Astrocyte of the spinal cord (primary cell): Measurements from ENCODE around the gene DCAF16.

Experiments
- DNase-seq: peaks from one replicate; pipeline ENCODE4 v3.0.0; 2011; ENCODE audit warnings: low read depth, low spot score
- H3K4me3 ChIP-seq: 2 replicates; pipeline ENCODE4 v1.5.1; 2011; ENCODE audit warnings: low read depth, mild to moderate bottlenecking, low read length, moderate library complexity
- in situ Hi-C: cut with HindIII; loops from 2 replicates; pipeline ENCODE4 v1.10.0; 2017; ENCODE audit warnings: low sequenced_read_pairs
- TF ChIP-seq, protein P1 (sequence below): IDR thresholded peaks from 2 replicates; pipeline ENCODE4 v1.5.1; 2012; ENCODE audit warnings: low read depth, mild to moderate bottlenecking, low read length, inconsistent platforms

Gene DCAF16

DNA sequence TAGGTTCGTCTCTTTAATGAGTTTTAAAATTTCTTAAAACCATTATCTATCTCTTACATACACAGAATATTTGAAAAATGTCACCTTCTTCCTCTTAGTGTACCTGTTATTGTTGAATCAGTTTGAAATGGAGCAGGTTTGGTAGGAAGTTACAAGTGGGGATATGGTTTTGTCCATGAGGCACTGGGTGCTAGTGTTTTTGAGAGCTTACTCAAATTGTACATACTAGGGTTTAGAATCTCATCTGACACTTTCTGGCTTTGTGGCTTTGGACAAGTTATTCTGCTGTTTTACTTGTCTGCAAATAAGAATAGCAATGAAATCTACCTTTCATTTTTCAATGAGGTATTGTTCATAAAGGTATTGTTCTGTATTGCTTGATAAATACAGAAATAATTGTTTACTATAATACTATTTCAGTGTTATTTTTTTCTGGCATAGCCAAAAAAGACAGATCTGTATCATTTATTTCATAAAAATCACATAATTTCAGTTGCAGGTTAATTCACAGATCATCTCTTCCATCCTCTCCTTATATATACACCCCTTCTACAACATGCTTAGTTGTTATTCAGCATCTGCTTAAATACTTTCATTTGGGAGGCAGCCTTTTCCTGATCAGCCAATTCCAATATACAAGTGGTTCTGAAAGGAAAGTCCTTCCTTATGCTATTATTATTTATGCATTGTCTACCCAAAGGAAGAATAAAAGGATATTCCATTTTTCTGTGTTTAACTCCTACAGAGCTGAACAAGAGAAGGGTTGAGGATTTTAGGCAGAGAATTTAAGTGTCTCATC is 13.5 kb upstream of the DCAF16 start:
- DNase-seq = peak; percentile 23
- TF ChIP-seq, protein P1, sequence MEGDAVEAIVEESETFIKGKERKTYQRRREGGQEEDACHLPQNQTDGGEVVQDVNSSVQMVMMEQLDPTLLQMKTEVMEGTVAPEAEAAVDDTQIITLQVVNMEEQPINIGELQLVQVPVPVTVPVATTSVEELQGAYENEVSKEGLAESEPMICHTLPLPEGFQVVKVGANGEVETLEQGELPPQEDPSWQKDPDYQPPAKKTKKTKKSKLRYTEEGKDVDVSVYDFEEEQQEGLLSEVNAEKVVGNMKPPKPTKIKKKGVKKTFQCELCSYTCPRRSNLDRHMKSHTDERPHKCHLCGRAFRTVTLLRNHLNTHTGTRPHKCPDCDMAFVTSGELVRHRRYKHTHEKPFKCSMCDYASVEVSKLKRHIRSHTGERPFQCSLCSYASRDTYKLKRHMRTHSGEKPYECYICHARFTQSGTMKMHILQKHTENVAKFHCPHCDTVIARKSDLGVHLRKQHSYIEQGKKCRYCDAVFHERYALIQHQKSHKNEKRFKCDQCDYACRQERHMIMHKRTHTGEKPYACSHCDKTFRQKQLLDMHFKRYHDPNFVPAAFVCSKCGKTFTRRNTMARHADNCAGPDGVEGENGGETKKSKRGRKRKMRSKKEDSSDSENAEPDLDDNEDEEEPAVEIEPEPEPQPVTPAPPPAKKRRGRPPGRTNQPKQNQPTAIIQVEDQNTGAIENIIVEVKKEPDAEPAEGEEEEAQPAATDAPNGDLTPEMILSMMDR = no peak
- in situ Hi-C loops = no loop called here
- no peak overlapping the region for H3K4me3 ChIP-seq

DNA sequence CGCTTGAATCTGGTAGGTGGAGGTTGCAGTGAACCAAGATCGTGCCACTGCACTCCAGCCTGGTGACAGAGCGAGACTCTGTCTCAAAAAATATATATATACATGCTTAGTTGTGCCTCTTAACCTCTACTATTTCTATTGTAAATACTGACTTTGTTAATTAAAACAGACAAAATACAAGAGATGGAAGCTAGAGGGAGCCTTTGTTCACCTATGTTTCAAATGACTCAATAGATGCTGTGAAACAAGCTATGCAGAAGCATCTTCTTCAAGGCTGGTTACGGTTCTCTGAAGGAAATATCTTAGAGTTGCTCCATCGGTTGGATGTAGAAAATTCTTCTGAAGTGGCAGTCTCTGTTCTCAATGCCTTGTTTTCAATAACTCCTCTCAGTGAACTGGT is 6.5 kb upstream of the DCAF16 start:
- peak; percentile 81 for DNase-seq
- H3K4me3 ChIP-seq = no peak overlapping the region
- in situ Hi-C loops = no loop called here
- TF ChIP-seq, protein P1 = peak; percentile 56

DNA sequence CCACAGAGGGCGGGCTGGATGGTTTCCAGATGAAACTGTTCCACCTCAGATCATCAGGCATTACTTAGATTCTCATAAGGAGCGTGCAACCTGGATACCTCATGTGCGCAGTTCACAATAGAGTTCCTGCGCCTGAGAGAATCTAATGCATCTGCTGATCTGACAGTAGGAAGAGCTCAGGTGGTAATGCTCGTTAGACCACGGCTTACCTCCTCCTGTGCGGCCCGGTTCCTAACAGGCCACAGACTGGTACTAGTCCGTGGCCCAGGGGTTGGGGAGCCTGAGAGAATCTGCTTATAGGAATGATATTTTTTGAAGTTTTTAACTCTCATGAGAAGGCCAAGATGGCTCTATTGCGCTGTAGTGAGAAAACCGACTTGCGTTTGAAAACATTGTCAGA is 5.6 kb upstream of the DCAF16 start:
- in situ Hi-C loops = no loop called here
- no peak for DNase-seq
- H3K4me3 ChIP-seq = no peak overlapping the region
- TF ChIP-seq, protein P1 = no peak

DNA sequence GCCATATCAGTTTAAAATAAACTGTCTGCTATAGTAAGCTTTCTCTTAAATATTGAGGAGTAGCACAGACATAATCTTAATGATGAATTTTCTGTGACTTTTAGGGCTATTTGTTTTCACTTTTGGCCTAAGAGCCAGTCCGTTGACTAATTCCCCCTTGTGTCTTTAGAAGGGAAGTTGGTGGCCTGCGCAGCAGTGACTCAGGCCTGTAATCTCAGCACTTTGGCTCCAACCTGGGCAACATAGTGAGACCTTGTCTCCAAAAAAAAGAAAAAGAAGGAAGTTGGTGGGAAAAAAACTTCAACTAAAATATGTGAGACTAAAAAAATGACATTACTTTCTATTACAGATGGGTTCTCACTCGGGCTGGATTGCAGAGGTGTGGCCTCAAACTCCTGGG is 3.6 kb upstream of the DCAF16 start:
- in situ Hi-C loops = no loop called here
- no peak overlapping the region for H3K4me3 ChIP-seq
- DNase-seq = peak; percentile 58
- TF ChIP-seq, protein P1 = no peak

DNA sequence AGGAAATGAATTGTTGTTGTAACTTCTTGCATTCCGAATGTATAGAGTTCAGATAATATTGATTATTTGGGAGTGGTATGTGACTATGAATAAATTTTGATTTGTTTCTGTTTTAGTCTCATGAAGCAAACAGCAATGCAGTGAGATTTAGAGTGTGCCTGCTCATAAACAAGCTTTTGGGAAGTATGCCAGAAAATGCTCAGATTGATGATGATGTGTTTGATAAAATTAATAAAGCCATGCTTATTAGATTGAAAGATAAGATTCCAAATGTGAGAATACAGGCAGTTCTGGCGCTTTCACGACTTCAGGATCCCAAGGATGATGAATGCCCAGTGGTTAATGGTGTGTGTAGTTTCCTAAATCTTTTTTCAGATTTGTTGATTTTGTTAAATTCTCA is 2.2 kb upstream of the DCAF16 start:
- in situ Hi-C loops = no loop called here
- peak overlapping the region; percentile 98 for H3K4me3 ChIP-seq
- DNase-seq = peak; percentile 38
- TF ChIP-seq, protein P1 = no peak

DNA sequence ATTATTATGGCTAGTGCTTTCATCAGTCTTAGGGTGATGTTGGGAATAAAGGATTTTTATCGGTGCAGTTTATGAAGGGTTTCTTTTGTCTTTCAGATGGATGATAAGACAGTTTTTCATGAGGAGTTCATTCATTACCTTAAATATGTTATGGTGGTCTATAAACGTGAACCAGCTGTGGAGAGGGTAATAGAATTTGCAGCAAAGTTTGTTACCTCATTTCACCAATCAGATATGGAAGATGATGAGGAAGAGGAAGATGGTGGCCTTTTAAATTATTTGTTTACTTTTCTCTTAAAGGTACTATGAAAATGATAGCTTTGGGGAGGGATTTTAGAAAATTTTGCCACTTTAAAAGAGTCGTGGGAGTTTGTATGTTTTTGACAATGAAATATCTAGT is 1.6 kb upstream of the DCAF16 start:
- TF ChIP-seq, protein P1 = no peak
- peak overlapping the region; percentile 98 for H3K4me3 ChIP-seq
- in situ Hi-C loops = no loop called here
- no peak for DNase-seq
